ENCODE measurements around the gene MAGI2.

Gene MAGI2

GRCh38 chr7:78081888-78082287 lies 1371.6 kb downstream of the MAGI2 start:
- no peaks in the 10 kb centered on the region for H3K27me3 ChIP-seq (ENCODE audit: control insufficient read depth, insufficient read depth, low read length)
- H3K9me3 ChIP-seq (ENCODE audit: control insufficient read depth, insufficient read depth, low read depth, low read length) = no peaks in the 10 kb centered on the region
- no peak overlapping the region for H3K27ac ChIP-seq (ENCODE audit: low read depth, low read length)
- no peak overlapping the region for H3K4me3 ChIP-seq (ENCODE audit: low read depth, low read length)
- H3K9ac ChIP-seq (ENCODE audit: low read length) = no peak overlapping the region
- H3K4me1 ChIP-seq (ENCODE audit: control insufficient read depth, insufficient read depth, low read length) = peaks cover 18% of the 10 kb centered on the region
- H3K36me3 ChIP-seq (ENCODE audit: control insufficient read depth, insufficient read depth, low read length) = no peaks in the 10 kb centered on the region

- H3K27me3 ChIP-seq (ENCODE audit: control insufficient read depth, insufficient read depth, low read length) = no peaks in the 10 kb centered on the region
These were observed 1372.1 kb downstream of the MAGI2 start for GRCh38 chr7:78081344-78081743.

GRCh38 chr7:78080811-78081210 lies 1372.7 kb downstream of the MAGI2 start:
- peaks cover 18% of the 10 kb centered on the region for H3K4me1 ChIP-seq (ENCODE audit: control insufficient read depth, insufficient read depth, low read length)
- no peaks in the 10 kb centered on the region for H3K36me3 ChIP-seq (ENCODE audit: control insufficient read depth, insufficient read depth, low read length)
- H3K9ac ChIP-seq (ENCODE audit: low read length) = no peak overlapping the region
- H3K27me3 ChIP-seq (ENCODE audit: control insufficient read depth, insufficient read depth, low read length) = no peaks in the 10 kb centered on the region
- no peak overlapping the region for H3K27ac ChIP-seq (ENCODE audit: low read depth, low read length)
- no peak overlapping the region for H3K4me3 ChIP-seq (ENCODE audit: low read depth, low read length)
- H3K9me3 ChIP-seq (ENCODE audit: control insufficient read depth, insufficient read depth, low read depth, low read length) = no peaks in the 10 kb centered on the region

More at GRCh38 chr7:78081344-78081743, 1372.1 kb downstream of the MAGI2 start:
- Histone ChIP-seq H3K4me3 (ENCODE audit: low read depth, low read length) (no peak overlapping the region), H3K4me1 (ENCODE audit: control insufficient read depth, insufficient read depth, low read length) (peaks cover 18% of the 10 kb centered on the region), H3K9ac (ENCODE audit: low read length) (no peak overlapping the region), H3K9me3 (ENCODE audit: control insufficient read depth, insufficient read depth, low read depth, low read length) (no peaks in the 10 kb centered on the region), H3K36me3 (ENCODE audit: control insufficient read depth, insufficient read depth, low read length) (no peaks in the 10 kb centered on the region), H3K27ac (ENCODE audit: low read depth, low read length) (no peak overlapping the region)

- Histone ChIP-seq H3K27ac (ENCODE audit: low read depth, low read length) (no peak overlapping the region), H3K9ac (ENCODE audit: low read length) (no peak overlapping the region), H3K36me3 (ENCODE audit: control insufficient read depth, insufficient read depth, low read length) (no peaks in the 10 kb centered on the region), H3K9me3 (ENCODE audit: control insufficient read depth, insufficient read depth, low read depth, low read length) (no peaks in the 10 kb centered on the region), H3K27me3 (ENCODE audit: control insufficient read depth, insufficient read depth, low read length) (no peaks in the 10 kb centered on the region), H3K4me1 (ENCODE audit: control insufficient read depth, insufficient read depth, low read length) (peaks cover 18% of the 10 kb centered on the region), H3K4me3 (ENCODE audit: low read depth, low read length) (no peak overlapping the region)
These were observed 1373.2 kb downstream of the MAGI2 start for GRCh38 chr7:78080241-78080640.

GRCh38 chr7:78074713-78075112 lies 1378.8 kb downstream of the MAGI2 start:
- no peak overlapping the region for H3K4me3 ChIP-seq (ENCODE audit: low read depth, low read length)
- no peaks in the 10 kb centered on the region for H3K27me3 ChIP-seq (ENCODE audit: control insufficient read depth, insufficient read depth, low read length)
- H3K27ac ChIP-seq (ENCODE audit: low read depth, low read length) = no peak overlapping the region; the same call in 1 of the 2 replicates

GRCh38 chr7:78073609-78074382 lies 1379.7 kb downstream of the MAGI2 start:
- H3K9me3 ChIP-seq (ENCODE audit: control insufficient read depth, insufficient read depth, low read depth, low read length) = no peaks in the 10 kb centered on the region
- H3K4me3 ChIP-seq (ENCODE audit: low read depth, low read length) = peak overlapping the region; percentile 21
- no peaks in the 10 kb centered on the region for H3K36me3 ChIP-seq (ENCODE audit: control insufficient read depth, insufficient read depth, low read length)
- H3K4me1 ChIP-seq (ENCODE audit: control insufficient read depth, insufficient read depth, low read length) = peaks cover 21% of the 10 kb centered on the region
- no peak overlapping the region for H3K9ac ChIP-seq (ENCODE audit: low read length)
- H3K27ac ChIP-seq (ENCODE audit: low read depth, low read length) = no peak overlapping the region; the same call in 1 of the 2 replicates
- no peaks in the 10 kb centered on the region for H3K27me3 ChIP-seq (ENCODE audit: control insufficient read depth, insufficient read depth, low read length)

More at GRCh38 chr7:78074713-78075112, 1378.8 kb downstream of the MAGI2 start:
- H3K36me3 ChIP-seq (ENCODE audit: control insufficient read depth, insufficient read depth, low read length) = no peaks in the 10 kb centered on the region
- no peaks in the 10 kb centered on the region for H3K9me3 ChIP-seq (ENCODE audit: control insufficient read depth, insufficient read depth, low read depth, low read length)
- peaks cover 23% of the 10 kb centered on the region for H3K4me1 ChIP-seq (ENCODE audit: control insufficient read depth, insufficient read depth, low read length)
- H3K9ac ChIP-seq (ENCODE audit: low read length) = no peak overlapping the region

- Histone ChIP-seq H3K4me3 (ENCODE audit: low read depth, low read length) (no peak overlapping the region), H3K4me1 (ENCODE audit: control insufficient read depth, insufficient read depth, low read length) (peaks cover 21% of the 10 kb centered on the region), H3K9me3 (ENCODE audit: control insufficient read depth, insufficient read depth, low read depth, low read length) (no peaks in the 10 kb centered on the region), H3K36me3 (ENCODE audit: control insufficient read depth, insufficient read depth, low read length) (no peaks in the 10 kb centered on the region), H3K27ac (ENCODE audit: low read depth, low read length) (no peak overlapping the region), H3K27me3 (ENCODE audit: control insufficient read depth, insufficient read depth, low read length) (no peaks in the 10 kb centered on the region), H3K9ac (ENCODE audit: low read length) (no peak overlapping the region)
These were observed 1381.3 kb downstream of the MAGI2 start for GRCh38 chr7:78072201-78072590.

GRCh38 chr7:78071491-78072200 lies 1381.8 kb downstream of the MAGI2 start:
- Histone ChIP-seq H3K4me3 (ENCODE audit: low read depth, low read length) (no peak overlapping the region), H3K4me1 (ENCODE audit: control insufficient read depth, insufficient read depth, low read length) (peaks cover 21% of the 10 kb centered on the region), H3K27ac (ENCODE audit: low read depth, low read length) (no peak overlapping the region)

GRCh38 chr7:78066599-78066998 lies 1386.9 kb downstream of the MAGI2 start:
- H3K4me1 ChIP-seq (ENCODE audit: control insufficient read depth, insufficient read depth, low read length) = no peaks in the 10 kb centered on the region
- no peak overlapping the region for H3K9ac ChIP-seq (ENCODE audit: low read length)
- no peak overlapping the region for H3K27ac ChIP-seq (ENCODE audit: low read depth, low read length)
- no peak overlapping the region for H3K4me3 ChIP-seq (ENCODE audit: low read depth, low read length)
- H3K9me3 ChIP-seq (ENCODE audit: control insufficient read depth, insufficient read depth, low read depth, low read length) = no peaks in the 10 kb centered on the region
- H3K36me3 ChIP-seq (ENCODE audit: control insufficient read depth, insufficient read depth, low read length) = no peaks in the 10 kb centered on the region
- H3K27me3 ChIP-seq (ENCODE audit: control insufficient read depth, insufficient read depth, low read length) = no peaks in the 10 kb centered on the region

More at GRCh38 chr7:78071491-78072200, 1381.8 kb downstream of the MAGI2 start:
- Histone ChIP-seq H3K9me3 (ENCODE audit: control insufficient read depth, insufficient read depth, low read depth, low read length) (no peaks in the 10 kb centered on the region), H3K27me3 (ENCODE audit: control insufficient read depth, insufficient read depth, low read length) (no peaks in the 10 kb centered on the region), H3K36me3 (ENCODE audit: control insufficient read depth, insufficient read depth, low read length) (no peaks in the 10 kb centered on the region), H3K9ac (ENCODE audit: low read length) (no peak overlapping the region)

- H3K4me1 ChIP-seq (ENCODE audit: control insufficient read depth, insufficient read depth, low read length) = no peaks in the 10 kb centered on the region
- no peaks in the 10 kb centered on the region for H3K9me3 ChIP-seq (ENCODE audit: control insufficient read depth, insufficient read depth, low read depth, low read length)
- no peaks in the 10 kb centered on the region for H3K27me3 ChIP-seq (ENCODE audit: control insufficient read depth, insufficient read depth, low read length)
- H3K9ac ChIP-seq (ENCODE audit: low read length) = no peak overlapping the region
- H3K27ac ChIP-seq (ENCODE audit: low read depth, low read length) = no peak overlapping the region
- no peak overlapping the region for H3K4me3 ChIP-seq (ENCODE audit: low read depth, low read length)
- H3K36me3 ChIP-seq (ENCODE audit: control insufficient read depth, insufficient read depth, low read length) = no peaks in the 10 kb centered on the region
These were observed 1389.7 kb downstream of the MAGI2 start for GRCh38 chr7:78063758-78064157.

GRCh38 chr7:78062214-78062613 lies 1391.3 kb downstream of the MAGI2 start:
- H3K9me3 ChIP-seq (ENCODE audit: control insufficient read depth, insufficient read depth, low read depth, low read length) = no peaks in the 10 kb centered on the region
- H3K27me3 ChIP-seq (ENCODE audit: control insufficient read depth, insufficient read depth, low read length) = no peaks in the 10 kb centered on the region
- H3K4me3 ChIP-seq (ENCODE audit: low read depth, low read length) = no peak overlapping the region
- H3K36me3 ChIP-seq (ENCODE audit: control insufficient read depth, insufficient read depth, low read length) = no peaks in the 10 kb centered on the region
- peaks cover 3% of the 10 kb centered on the region; the same call in 1 of the 2 replicates for H3K4me1 ChIP-seq (ENCODE audit: control insufficient read depth, insufficient read depth, low read length)
- H3K9ac ChIP-seq (ENCODE audit: low read length) = no peak overlapping the region
- no peak overlapping the region for H3K27ac ChIP-seq (ENCODE audit: low read depth, low read length)

Data from HUES6 (cell line).